SU-DHL-6 (cell line): ENCODE data around the gene POMT2.

Source experiments
- CTCF ChIP-seq: fragments of 200-600 bp; sonication (generic); IDR thresholded peaks from one replicate; pipeline ENCODE4 v1.5.1; 2017; ENCODE audit warnings: antibody characterized with exemption, mild to moderate bottlenecking, low read length, moderate library complexity; ENCODE audit not compliant: insufficient read depth, poor library complexity, severe bottlenecking
- EZH2phosphoT487 ChIP-seq: fragments of 200-600 bp; sonication (generic), shearing (Covaris generic); conservative IDR thresholded peaks from 2 replicates; pipeline ENCODE4 v1.6.1; 2018; ENCODE audit warnings: mild to moderate bottlenecking, antibody characterized with exemption, low read length, moderate library complexity, mixed read lengths

GRCh38 chr14:77306416-77306815, 14.3 kb downstream of the POMT2 start:
- TF ChIP-seq CTCF (no peak), EZH2phosphoT487 (no peak)
